ENCODE measurements around the gene PCGF2.

Gene PCGF2

GRCh38 chr17:38740044-38740443 lies 8.1 kb downstream of the PCGF2 start:
- H2AFZ ChIP-seq (ENCODE audit: low read length): no peak overlapping the region
- H3K4me3 ChIP-seq (ENCODE audit: low read length): no peak overlapping the region
- no peak overlapping the region for H3K27ac ChIP-seq (ENCODE audit: low read length)
- H4K20me1 ChIP-seq (ENCODE audit: insufficient read depth, low read length): no peaks in the 10 kb centered on the region
- H3K27me3 ChIP-seq (replicated peaks; ENCODE audit: insufficient read depth, low read length): peaks cover 4% of the 10 kb centered on the region; the same call in 1 of the 2 replicates
- TF ChIP-seq CTCF (IDR thresholded peaks at IDR 0.05; ENCODE audit: low read length) (no peak), EZH2 (optimal IDR thresholded peaks at IDR 0.05; ENCODE audit: low read depth, low read length) (no peak), EZH2phosphoT487 (IDR thresholded peaks at IDR 0.05; ENCODE audit: low read length) (no peak)
- no peaks in the 10 kb centered on the region for H3K4me1 ChIP-seq (ENCODE audit: low read length)
- H3K9me2 ChIP-seq (replicated peaks; ENCODE audit: insufficient read depth, low read length): no peaks in the 10 kb centered on the region
- H3F3A ChIP-seq (ENCODE audit: insufficient read depth, low read length): no peaks in the 10 kb centered on the region
- no peak overlapping the region for H3K9ac ChIP-seq (ENCODE audit: low read length)
- H3K4me2 ChIP-seq (ENCODE audit: low read depth, low read length): no peak overlapping the region
- no peak for DNase-seq
- no peaks in the 10 kb centered on the region for H3K36me3 ChIP-seq (replicated peaks; ENCODE audit: insufficient read depth, low read length)
- no peaks in the 10 kb centered on the region for H3K9me3 ChIP-seq (replicated peaks; ENCODE audit: insufficient read depth, low read length)
- no peaks in the 10 kb centered on the region for H3K79me2 ChIP-seq (ENCODE audit: low read length)

GRCh38 chr17:38739305-38739704 lies 8.8 kb downstream of the PCGF2 start:
- no peak overlapping the region for H2AFZ ChIP-seq (ENCODE audit: low read length)
- H3K27ac ChIP-seq (ENCODE audit: low read length): no peak overlapping the region
- H3K9ac ChIP-seq (ENCODE audit: low read length): no peak overlapping the region
- H3F3A ChIP-seq (ENCODE audit: insufficient read depth, low read length): no peaks in the 10 kb centered on the region
- no peak overlapping the region for H3K4me3 ChIP-seq (ENCODE audit: low read length)
- no peak overlapping the region for H3K4me2 ChIP-seq (ENCODE audit: low read depth, low read length)
- H3K79me2 ChIP-seq (ENCODE audit: low read length): no peaks in the 10 kb centered on the region
- no peaks in the 10 kb centered on the region for H3K36me3 ChIP-seq (replicated peaks; ENCODE audit: insufficient read depth, low read length)
- no peaks in the 10 kb centered on the region for H3K9me3 ChIP-seq (replicated peaks; ENCODE audit: insufficient read depth, low read length)
- no peaks in the 10 kb centered on the region for H3K9me2 ChIP-seq (replicated peaks; ENCODE audit: insufficient read depth, low read length)
- DNase-seq: no peak
- H3K4me1 ChIP-seq (ENCODE audit: low read length): no peaks in the 10 kb centered on the region
- H3K27me3 ChIP-seq (replicated peaks; ENCODE audit: insufficient read depth, low read length): peaks cover 4% of the 10 kb centered on the region; the same call in 1 of the 2 replicates
- H4K20me1 ChIP-seq (ENCODE audit: insufficient read depth, low read length): no peaks in the 10 kb centered on the region
- TF ChIP-seq EZH2 (optimal IDR thresholded peaks at IDR 0.05; ENCODE audit: low read depth, low read length): no peak
- no peak for TF ChIP-seq CTCF (IDR thresholded peaks at IDR 0.05; ENCODE audit: low read length)
- TF ChIP-seq EZH2phosphoT487 (IDR thresholded peaks at IDR 0.05; ENCODE audit: low read length): no peak

DNA sequence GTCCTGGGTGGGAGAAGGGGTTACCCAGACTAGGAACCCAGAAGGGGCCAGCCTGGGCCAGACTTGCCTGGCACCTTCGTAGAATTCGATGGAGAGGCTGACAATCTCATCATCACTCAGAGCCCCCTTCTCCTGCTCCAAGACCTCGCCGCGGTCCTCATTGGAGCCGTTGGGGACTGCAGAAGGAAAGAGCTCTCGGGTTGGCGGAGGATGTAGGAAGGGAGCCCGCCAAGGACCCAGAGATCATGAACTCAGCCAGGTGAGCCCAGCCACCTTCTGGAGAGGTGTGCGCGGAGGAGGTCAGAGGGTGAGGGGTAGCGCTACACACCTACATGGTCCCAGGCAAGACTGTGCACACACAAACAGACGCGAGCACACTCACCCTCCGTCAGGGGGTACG lies 9.4 kb downstream of the PCGF2 start:
- H4K20me1 ChIP-seq (ENCODE audit: insufficient read depth, low read length): no peaks in the 10 kb centered on the region

More for the DNA sequence above, 9.4 kb downstream of the PCGF2 start:
- Histone ChIP-seq H3K79me2 (ENCODE audit: low read length) (no peaks in the 10 kb centered on the region), H3K4me3 (ENCODE audit: low read length) (no peak overlapping the region), H3F3A (ENCODE audit: insufficient read depth, low read length) (no peaks in the 10 kb centered on the region), H3K36me3 (replicated peaks; ENCODE audit: insufficient read depth, low read length) (no peaks in the 10 kb centered on the region), H3K27ac (ENCODE audit: low read length) (no peak overlapping the region), H3K4me1 (ENCODE audit: low read length) (no peaks in the 10 kb centered on the region), H3K9ac (ENCODE audit: low read length) (no peak overlapping the region), H3K27me3 (replicated peaks; ENCODE audit: insufficient read depth, low read length) (peaks cover 4% of the 10 kb centered on the region; the same call in 1 of the 2 replicates), H3K9me2 (replicated peaks; ENCODE audit: insufficient read depth, low read length) (no peaks in the 10 kb centered on the region), H3K9me3 (replicated peaks; ENCODE audit: insufficient read depth, low read length) (no peaks in the 10 kb centered on the region), H3K4me2 (ENCODE audit: low read depth, low read length) (no peak overlapping the region), H2AFZ (ENCODE audit: low read length) (no peak overlapping the region)
- no peak for DNase-seq
- TF ChIP-seq EZH2phosphoT487 (IDR thresholded peaks at IDR 0.05; ENCODE audit: low read length): no peak
- TF ChIP-seq CTCF (IDR thresholded peaks at IDR 0.05; ENCODE audit: low read length): no peak
- TF ChIP-seq EZH2 (optimal IDR thresholded peaks at IDR 0.05; ENCODE audit: low read depth, low read length): no peak
